Thyroid gland (tissue), 4 donors: ENCODE data around the gene SAG. TPM values are rescaled to one million over a fixed set of nuclear protein-coding genes. Genes with fewer than 3 reads are reported as not detected.

ENCODE experiments used
- DNase-seq, 2 donors: peaks; one replicate each; pipeline ENCODE4 v3.0.0-alpha.2; 2019
- H3K27ac ChIP-seq, 3 donors: fragments of 200-600 bp; sonication (generic); 1 replicate in 2 of 3; 2 replicates in 1 of 3; pipeline ENCODE4 v1.5.1; 2016 to 2019; ENCODE audit warnings: mild to moderate bottlenecking in 1 of 3, moderate library complexity in 1 of 3
- H3K27me3 ChIP-seq: fragments of 200-600 bp; sonication (generic); one replicate; pipeline ENCODE4 v1.5.1; 2019
- H3K36me3 ChIP-seq, 2 donors: fragments of 200-600 bp; sonication (generic); one replicate each; pipeline ENCODE4 v1.5.1; 2016 to 2019
- H3K4me1 ChIP-seq, 2 donors: fragments of 200-600 bp; sonication (generic); one replicate each; pipeline ENCODE4 v1.5.1; 2017 to 2019
- H3K4me3 ChIP-seq, 3 donors: fragments of 200-600 bp; sonication (generic); replicated peaks in 1 of 3; 1 replicate in 2 of 3; 2 replicates in 1 of 3; pipeline ENCODE4 v1.5.1; 2016; ENCODE audit warnings: mild to moderate bottlenecking in 1 of 3
- H3K9me3 ChIP-seq: fragments of 200-600 bp; sonication (generic); one replicate; pipeline ENCODE4 v1.5.1; 2017
- CTCF ChIP-seq, 6 experiments: fragments of 200-600 bp in 3 of 6; fragments of 450-650 bp in 3 of 6; sonication (generic) in 3 of 6; IDR thresholded peaks; one replicate each; pipeline ENCODE4 v1.5.1; 2016 to 2019; ENCODE audit warnings: antibody characterized with exemption in 6 of 6, mild to moderate bottlenecking in 2 of 6, inconsistent platforms in 1 of 6, moderate library complexity in 1 of 6
- POLR2A ChIP-seq, 2 donors: fragments of 450-650 bp; IDR thresholded peaks; one replicate each; pipeline ENCODE4 v1.6.1; 2017; ENCODE audit warnings: antibody characterized with exemption in 2 of 2, mild to moderate bottlenecking in 2 of 2, moderate library complexity in 1 of 2
- WGBS, 2 donors: methylation state at CpG; one replicate each; pipeline ENCODE4 v1.1.5; 2017; 5-methylcytosine and 5-hydroxymethylcytosine counted together
- intact Hi-C: fragments of 100-400 bp; cut with DNase I; formaldehyde crosslinking; loops from one replicate; pipeline ENCODE4 v1.15.1; 2023
- total RNA-seq, 4 donors: library from RNA; depleted of rRNA; stranded (reverse); fragments of >200 nt; gene quantifications; one replicate each; pipeline ENCODE4 v1.2.3, GENCODE V29; 2016

Gene SAG
- total RNA-seq, 4 donors from 2014 or later = 0.21 TPM; not detected in 3

DNA sequence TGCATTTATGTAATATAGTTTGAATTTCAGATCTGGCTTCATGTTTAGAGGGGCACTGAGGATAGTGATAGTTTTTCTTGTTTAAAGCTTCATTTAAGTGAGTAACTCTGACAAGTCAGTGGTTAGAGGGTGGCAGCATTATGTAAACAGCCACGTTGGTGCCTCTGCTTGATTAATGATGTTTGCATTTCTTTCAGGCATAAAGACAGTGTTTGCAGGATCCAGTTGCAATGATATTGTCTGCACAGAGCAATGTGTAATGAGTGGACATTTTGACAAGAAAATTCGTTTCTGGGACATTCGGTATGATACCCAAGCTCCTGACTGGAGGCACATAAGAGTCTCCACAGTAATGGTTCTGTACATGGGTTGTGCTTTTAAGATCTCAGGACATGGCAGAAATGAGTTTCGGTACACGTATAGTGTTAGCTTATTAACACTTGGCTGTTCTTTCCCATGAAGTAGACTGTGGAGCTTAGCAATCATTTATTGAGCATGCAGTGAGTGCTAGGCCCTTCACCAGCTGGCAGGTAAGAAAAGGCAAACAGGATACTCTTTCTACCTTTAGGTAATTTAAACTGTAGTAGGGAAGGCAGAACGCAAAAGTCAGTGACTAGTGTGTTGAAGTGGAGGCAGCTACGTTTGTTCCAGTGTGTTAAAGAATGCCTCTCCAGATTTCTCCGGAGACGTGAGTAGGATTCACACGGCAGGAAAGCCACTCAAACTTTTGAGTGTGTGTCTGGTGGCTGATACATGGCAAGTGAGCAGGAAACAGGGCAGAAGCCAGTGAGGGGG, 17.4 kb upstream of the SAG start:
- DNase-seq = peak; percentile 35 to 39
- Histone ChIP-seq H3K4me1 (peaks cover 8 to 16% of the 10 kb centered on the region in 2 donors), H3K9me3 (no peaks in the 10 kb centered on the region), H3K36me3 (peaks cover 64 to 65% of the 10 kb centered on the region in 2 donors), H3K4me3 (no peak overlapping the region), H3K27ac (peak overlapping the region in 2 of 3 donors; percentile 17 to 20), H3K27me3 (no peaks in the 10 kb centered on the region)
- no peak for TF ChIP-seq POLR2A (IDR thresholded peaks at IDR 0.05)
- TF ChIP-seq CTCF (IDR thresholded peaks at IDR 0.05) = no peak
- 69 to 70% methylated on average over 10 of the region's 10 CpGs for WGBS, 2 donors
- intact Hi-C loops = no loop called here

GRCh38 chr2:233295891-233296290, 11.7 kb upstream of the SAG start:
- intact Hi-C loops = no loop called here
- Histone ChIP-seq H3K9me3 (no peaks in the 10 kb centered on the region), H3K27me3 (no peaks in the 10 kb centered on the region), H3K27ac (peak overlapping the region in 1 of 3 donors; percentile 23), H3K4me3 (no peak overlapping the region), H3K4me1 (peaks cover 0 to 11% of the 10 kb centered on the region in 2 donors), H3K36me3 (peaks cover 48 to 51% of the 10 kb centered on the region in 2 donors)
- TF ChIP-seq CTCF (IDR thresholded peaks at IDR 0.05) (no peak), POLR2A (IDR thresholded peaks at IDR 0.05) (no peak)
- DNase-seq = no peak
- 83 to 95% methylated on average over 5 of the region's 5 CpGs for WGBS, 2 donors

GRCh38 chr2:233297076-233297475, 10.5 kb upstream of the SAG start:
- 49 to 57% methylated on average over 7 of the region's 7 CpGs for WGBS, 2 donors

GRCh38 chr2:233300401-233300800, 7.2 kb upstream of the SAG start:
- Histone ChIP-seq H3K9me3 (no peaks in the 10 kb centered on the region), H3K4me1 (peaks cover 0 to 11% of the 10 kb centered on the region in 2 donors), H3K36me3 (peaks cover 5 to 6% of the 10 kb centered on the region in 2 donors), H3K4me3 (no peak overlapping the region), H3K27me3 (no peaks in the 10 kb centered on the region), H3K27ac (no peak overlapping the region)
- no peak for TF ChIP-seq CTCF (IDR thresholded peaks at IDR 0.05)
- 93 to 94% methylated on average over 4 of the region's 4 CpGs for WGBS, 2 donors
- no peak for DNase-seq
- intact Hi-C loops = no loop called here

More at GRCh38 chr2:233297076-233297475, 10.5 kb upstream of the SAG start:
- peaks cover 36 to 40% of the 10 kb centered on the region in 2 donors for H3K36me3 ChIP-seq
- peak; percentile 79 to 83 for DNase-seq
- H3K27me3 ChIP-seq = no peaks in the 10 kb centered on the region
- H3K4me3 ChIP-seq = no peak overlapping the region
- TF ChIP-seq POLR2A (IDR thresholded peaks at IDR 0.05) (no peak), CTCF (IDR thresholded peaks at IDR 0.05) (no peak)
- H3K4me1 ChIP-seq = peaks cover 0 to 11% of the 10 kb centered on the region in 2 donors
- H3K9me3 ChIP-seq = no peaks in the 10 kb centered on the region
- peak overlapping the region; percentile 23 to 58 (median 51) for H3K27ac ChIP-seq
- intact Hi-C loops = no loop called here

- Histone ChIP-seq H3K9me3 (no peaks in the 10 kb centered on the region), H3K4me3 (no peak overlapping the region), H3K36me3 (no peaks in the 10 kb centered on the region), H3K4me1 (peaks cover 0 to 11% of the 10 kb centered on the region in 2 donors), H3K27me3 (no peaks in the 10 kb centered on the region), H3K27ac (no peak overlapping the region)
- no peak for DNase-seq
- intact Hi-C loops = no loop called here
- no peak for TF ChIP-seq POLR2A (IDR thresholded peaks at IDR 0.05)
- no peak for TF ChIP-seq CTCF (IDR thresholded peaks at IDR 0.05)
- WGBS, 2 donors = 91% methylated on average over 2 of the region's 2 CpGs
Measured at GRCh38 chr2:233301248-233301647, 6.4 kb upstream of the SAG start.
